Activated CD4-positive, alpha-beta T cell treated with anti-CD3 and anti-CD28 coated beads, Interleukin-2, Interleukin-4, amounts not matched to agents 100 ng/mL and 50 ng/mL, durations not matched to agents 16 hours and 8 hours (primary cell): ENCODE data around the gene GPC4.

Experiments
- DNase-seq: peaks from one replicate; pipeline ENCODE4 v3.0.0-alpha.2; 2020; ENCODE audit warnings: low spot score

Gene GPC4

GRCh38 chrX:133415276-133416105 lies at the start of gene GPC4:
GPC4 (minus strand) TSS chrX:133415489; CDS start chrX:133414965, 524 bp downstream.
- no peak for DNase-seq

- DNase-seq, result no peak
Measured at GRCh38 chrX:133461231-133461630, 45.9 kb upstream of the GPC4 start.

- DNase-seq, result no peak
Measured at GRCh38 chrX:133454924-133455323, 39.6 kb upstream of the GPC4 start.

- DNase-seq, result no peak
Measured at GRCh38 chrX:133454491-133454914, 39.2 kb upstream of the GPC4 start.

GRCh38 chrX:133448512-133449076 lies 33.3 kb upstream of the GPC4 start:
- no peak for DNase-seq

- DNase-seq, result no peak
Measured at GRCh38 chrX:133444952-133445831, 29.9 kb upstream of the GPC4 start.

GRCh38 chrX:133444196-133444595 lies 28.9 kb upstream of the GPC4 start:
- no peak for DNase-seq

GRCh38 chrX:133440797-133441163 lies 25.5 kb upstream of the GPC4 start:
- no peak for DNase-seq

- DNase-seq, result no peak
Measured at GRCh38 chrX:133440081-133440796, 24.9 kb upstream of the GPC4 start.

- DNase-seq, result no peak
Measured at GRCh38 chrX:133437766-133438165, 22.5 kb upstream of the GPC4 start.

GRCh38 chrX:133437356-133437755 lies 22.1 kb upstream of the GPC4 start:
- DNase-seq, result no peak

GRCh38 chrX:133435544-133436124 lies 20.3 kb upstream of the GPC4 start:
- DNase-seq, result no peak

GRCh38 chrX:133434197-133434820 lies 19.0 kb upstream of the GPC4 start:
- no peak for DNase-seq

GRCh38 chrX:133419911-133420310 lies 4.6 kb upstream of the GPC4 start:
- DNase-seq, result no peak

- no peak for DNase-seq
Measured at GRCh38 chrX:133418588-133418987, 3.3 kb upstream of the GPC4 start.

GRCh38 chrX:133417364-133417763 lies 2.1 kb upstream of the GPC4 start:
- no peak for DNase-seq

GRCh38 chrX:133414406-133415275 lies 648 bp downstream of the GPC4 start:
- DNase-seq, result no peak

- no peak for DNase-seq
Measured at GRCh38 chrX:133413218-133413925, 1.9 kb downstream of the GPC4 start.

GRCh38 chrX:133412665-133413064 lies 2.6 kb downstream of the GPC4 start:
- DNase-seq, result no peak

GRCh38 chrX:133412246-133412645 lies 3.0 kb downstream of the GPC4 start:
- no peak for DNase-seq
